Right cardiac atrium (tissue), 5 donors: ENCODE measurements around the gene SH3RF1. TPM values are rescaled to one million over a fixed set of nuclear protein-coding genes. Genes with fewer than 3 reads are reported as not detected.

Experiments used
- ATAC-seq, 2 donors: fragments of 200-7000 bp; cut with Tn5 transposase; one replicate each; pipeline versions ENCODE4 v1.8.0 to v1.9.1; 2020; ENCODE audit warnings: moderate library complexity in 2 of 2, mild to moderate bottlenecking in 1 of 2
- DNase-seq, 3 donors: peaks; one replicate each; pipeline ENCODE4 v3.0.0-alpha.2; 2020
- H3K27ac ChIP-seq: one replicate; pipeline ENCODE4 v1.5.1; 2013; ENCODE audit warnings: mild to moderate bottlenecking, low read length, control low read depth, moderate library complexity
- H3K27me3 ChIP-seq: one replicate; pipeline ENCODE4 v1.6.1; 2013; ENCODE audit not compliant: control insufficient read depth, insufficient read depth
- H3K4me1 ChIP-seq: one replicate; pipeline ENCODE4 v1.6.1; 2013; ENCODE audit warnings: low read length; ENCODE audit not compliant: control insufficient read depth, insufficient read depth
- H3K4me3 ChIP-seq: one replicate; pipeline ENCODE4 v1.5.1; 2013; ENCODE audit warnings: low read length, control low read depth
- H3K9me3 ChIP-seq: one replicate; pipeline ENCODE4 v1.6.1; 2013; ENCODE audit warnings: low read length; ENCODE audit not compliant: control insufficient read depth
- WGBS: extraction: QIAGEN DNeasy Blood & Tissue Kit; methylation state at CpG from one replicate; pipeline ENCODE4 v1.1.7; 2013; 5-methylcytosine and 5-hydroxymethylcytosine counted together
- intact Hi-C, 4 donors: fragments of 100-400 bp; cut with DNase I; formaldehyde crosslinking; loops; one replicate each; pipeline versions ENCODE4 v1.11.0 to v1.14.0; 2022 to 2023
- polyA plus RNA-seq: library from polyadenylated mRNA; stranded (reverse); fragments of 200-250 nt; gene quantifications from one replicate; pipeline ENCODE4 v1.2.3, GENCODE V29; 2013
- total RNA-seq, 4 donors: library from RNA; stranded (reverse); fragmentation: NEBNext Ultra II Directional; extraction: Animal tissue kit (Norgen Biotek cat#: 25700); gene quantifications; one replicate each; pipeline ENCODE4 v1.2.1, GENCODE V29; 2021
- donor health status: healthy with polysubstance abuse.
- donor health status: DM: no; HTN: yes; CAD: no.
- donor health status: DM: no; HTN: no; CAD: no.
- donor health status: DM: no; HTN: yes; CAD: no; lungs with severe emphysema.
- donor health status: DM: yes; HTN: yes; CAD: no.

The SH3RF1 gene
- total and polyA plus RNA-seq, 5 donors = 2.4 to 16.7 (median 7.9) TPM

DNA sequence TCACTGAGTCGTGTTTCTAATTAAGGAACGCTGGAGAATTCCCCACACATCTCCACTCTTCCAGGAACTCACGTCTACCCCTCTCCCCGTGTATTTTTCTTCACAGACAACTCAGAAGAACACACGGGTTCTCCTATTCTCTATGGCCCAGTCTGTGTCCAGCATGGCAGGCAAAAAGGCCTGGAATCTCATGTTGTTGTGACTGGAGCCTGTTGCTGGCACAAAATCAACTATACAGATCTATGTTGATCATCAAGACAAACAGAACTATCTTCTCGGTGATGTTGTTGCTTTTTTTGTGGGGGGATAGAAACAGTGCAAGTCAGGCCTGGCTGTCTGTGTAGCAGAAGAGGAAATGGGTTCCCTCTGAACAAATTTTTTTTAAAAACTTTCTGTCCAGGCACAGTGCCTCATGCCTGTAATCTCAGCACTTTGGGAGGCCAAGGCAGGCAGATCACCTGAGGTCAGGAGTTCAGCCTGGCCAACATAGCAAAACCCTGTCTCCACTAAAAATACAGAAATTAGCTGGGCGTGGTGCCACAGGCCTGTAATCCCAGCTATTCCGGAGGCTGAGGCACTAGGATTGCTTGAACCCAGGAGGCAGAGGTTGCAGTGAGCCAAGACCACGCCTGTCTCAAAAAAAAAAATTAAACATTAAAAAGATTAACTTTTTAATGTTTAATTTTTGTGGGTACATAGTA is 210.2 kb downstream of the SH3RF1 start:
- 39% methylated on average over 9 of the region's 9 CpGs for WGBS
- DNase-seq = no peak
- H3K4me3 ChIP-seq = no peak overlapping the region

DNA sequence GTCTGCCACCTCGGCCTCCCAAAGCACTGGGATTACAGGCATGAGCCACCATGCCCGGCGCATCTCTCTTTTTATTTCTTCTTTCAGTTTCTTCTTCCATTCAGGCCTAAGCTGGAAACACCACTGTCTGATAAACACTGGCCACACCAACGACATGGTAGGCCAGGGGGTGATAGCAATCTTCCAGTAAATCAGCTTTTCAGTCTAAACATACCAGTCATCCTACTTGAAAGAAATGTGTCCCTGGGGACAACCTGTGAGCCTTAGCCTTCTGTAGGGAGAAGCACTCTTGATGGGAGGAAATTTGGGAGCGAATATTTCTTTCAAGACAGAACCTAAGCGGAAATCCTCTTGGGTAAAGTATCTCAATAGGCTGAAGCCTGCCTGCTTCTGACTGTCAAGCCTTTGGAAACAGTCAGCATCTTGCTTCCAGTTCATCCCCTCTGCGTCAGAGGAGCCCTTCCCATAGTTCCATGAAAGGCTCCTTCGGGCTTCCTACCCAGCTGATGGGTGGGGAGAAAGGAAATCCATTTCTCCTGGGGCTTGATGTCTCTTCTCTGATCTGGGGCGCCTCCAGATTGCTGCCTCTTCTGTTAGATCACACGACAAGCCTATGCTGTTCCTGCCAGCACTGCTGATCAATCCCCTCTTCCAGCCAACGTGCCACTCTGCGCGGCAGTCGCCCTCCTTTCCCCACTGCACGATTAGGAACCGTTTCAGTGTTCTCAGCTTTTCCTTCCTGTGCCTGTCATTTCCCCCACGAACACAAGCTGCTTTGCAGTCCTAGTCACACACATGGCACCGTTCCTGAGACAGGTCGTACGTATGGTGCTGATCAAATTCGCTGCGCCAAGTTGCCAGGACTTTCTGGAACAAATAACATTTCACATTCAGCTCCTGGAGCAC is 211.2 kb downstream of the SH3RF1 start:
- intact Hi-C loops = loop anchor here in 1 of 4 donors (10.0 kb wide), 1 partner anchor 215 kb away; the partner anchor contains the start of gene SH3RF1
- DNase-seq = peak; percentile 62 to 82 (median 64)
- Histone ChIP-seq H3K4me3 (no peak overlapping the region), H3K4me1 (peaks cover 7% of the 10 kb centered on the region), H3K27me3 (no peaks in the 10 kb centered on the region), H3K9me3 (no peaks in the 10 kb centered on the region), H3K27ac (peak overlapping the region; percentile 60)
- ATAC-seq = peak; percentile 66 to 89
- WGBS = 46% methylated on average over 22 of the region's 22 CpGs

More for the DNA sequence above, 210.2 kb downstream of the SH3RF1 start:
- Histone ChIP-seq H3K4me1 (peaks cover 7% of the 10 kb centered on the region), H3K27me3 (no peaks in the 10 kb centered on the region), H3K9me3 (no peaks in the 10 kb centered on the region), H3K27ac (peak overlapping the region; percentile 60)
- intact Hi-C loops = no loop called here
- peak in 1 of 2 donors; percentile 3 for ATAC-seq

DNA sequence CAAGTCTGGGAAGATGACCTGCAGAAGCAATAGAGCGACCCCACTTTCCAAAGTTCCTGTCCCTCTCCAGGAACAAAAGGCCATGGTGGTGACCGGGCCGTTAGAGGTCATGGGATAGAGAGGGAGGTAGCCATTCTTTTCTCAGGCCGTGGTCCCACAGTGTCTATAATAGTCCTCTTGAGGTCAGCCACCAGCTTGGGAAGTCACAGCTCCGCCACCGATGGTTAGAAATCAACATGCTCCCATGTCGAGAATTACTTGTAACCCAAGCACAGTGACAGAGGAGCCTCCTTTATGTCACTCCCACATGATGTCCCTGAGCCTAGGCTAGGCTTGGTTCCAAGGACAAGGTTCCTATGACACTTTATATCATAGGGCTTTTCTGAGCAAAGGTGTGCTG is 212.4 kb downstream of the SH3RF1 start:
- ATAC-seq (no peak), DNase-seq (peak in 1 of 3 donors; percentile 71)
- H3K4me3 ChIP-seq = no peak overlapping the region
- peaks cover 7% of the 10 kb centered on the region for H3K4me1 ChIP-seq
- intact Hi-C loops = loop anchor here in 1 of 4 donors (10.0 kb wide), 1 partner anchor 216 kb away; the partner anchor contains the start of gene SH3RF1
- WGBS = 80% methylated on average over 7 of the region's 7 CpGs
- no peaks in the 10 kb centered on the region for H3K27me3 ChIP-seq
- H3K27ac ChIP-seq = no peak overlapping the region
- H3K9me3 ChIP-seq = no peaks in the 10 kb centered on the region

DNA sequence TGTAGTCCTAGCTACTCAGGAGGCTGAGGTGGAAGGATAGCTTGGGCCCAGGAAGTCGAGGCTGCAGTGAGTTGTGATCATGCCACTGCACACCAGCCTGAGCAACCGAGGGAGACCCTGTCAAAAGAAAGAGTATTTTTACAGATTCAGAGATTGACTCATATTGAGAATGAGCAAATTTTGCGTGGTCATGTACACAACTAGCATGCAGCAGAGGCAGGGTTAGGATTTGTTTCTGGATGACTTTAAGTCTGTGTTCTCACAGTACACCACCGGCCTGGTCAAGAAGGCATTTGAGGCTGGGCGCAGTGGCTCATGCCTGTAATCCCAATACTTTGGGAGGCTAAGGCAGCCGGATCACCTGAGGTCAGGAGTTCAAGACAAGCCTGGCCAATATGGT is 215.9 kb downstream of the SH3RF1 start:
- WGBS = 94% methylated on average over 6 of the region's 6 CpGs
- ATAC-seq (no peak), DNase-seq (no peak)
- H3K27ac ChIP-seq = no peak overlapping the region
- peaks cover 17% of the 10 kb centered on the region for H3K4me1 ChIP-seq
- no peaks in the 10 kb centered on the region for H3K27me3 ChIP-seq
- H3K9me3 ChIP-seq = no peaks in the 10 kb centered on the region
- intact Hi-C loops = loop anchor here in 1 of 4 donors (10.0 kb wide), 1 partner anchor 220 kb away; the partner anchor contains the start of gene SH3RF1
- H3K4me3 ChIP-seq = no peak overlapping the region

DNA sequence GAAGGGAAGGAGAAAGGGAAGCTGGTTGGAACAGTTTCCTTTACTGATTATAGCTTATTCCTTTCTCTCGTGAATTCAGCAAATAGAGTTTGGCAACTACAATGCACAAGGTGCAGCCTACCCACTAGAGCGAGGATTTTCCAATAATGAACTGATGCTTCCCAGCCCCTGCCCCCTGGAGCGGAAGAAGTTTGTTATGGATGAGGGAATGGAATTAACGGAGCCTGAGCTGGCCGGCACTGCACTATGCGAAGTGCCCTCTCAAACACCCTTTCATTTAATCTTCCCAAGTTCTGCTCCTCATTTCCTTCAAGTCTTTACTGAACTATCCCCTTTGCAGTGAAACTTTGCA is 218.2 kb downstream of the SH3RF1 start:
- intact Hi-C loops = loop anchor here in 1 of 4 donors (10.0 kb wide), 1 partner anchor 222 kb away; the partner anchor contains the start of gene SH3RF1
- Histone ChIP-seq H3K27ac (no peak overlapping the region), H3K4me1 (peaks cover 12% of the 10 kb centered on the region), H3K4me3 (no peak overlapping the region), H3K9me3 (no peaks in the 10 kb centered on the region), H3K27me3 (no peaks in the 10 kb centered on the region)
- WGBS = 47% methylated on average over 6 of the region's 6 CpGs
- no peak for ATAC-seq
- no peak for DNase-seq

DNA sequence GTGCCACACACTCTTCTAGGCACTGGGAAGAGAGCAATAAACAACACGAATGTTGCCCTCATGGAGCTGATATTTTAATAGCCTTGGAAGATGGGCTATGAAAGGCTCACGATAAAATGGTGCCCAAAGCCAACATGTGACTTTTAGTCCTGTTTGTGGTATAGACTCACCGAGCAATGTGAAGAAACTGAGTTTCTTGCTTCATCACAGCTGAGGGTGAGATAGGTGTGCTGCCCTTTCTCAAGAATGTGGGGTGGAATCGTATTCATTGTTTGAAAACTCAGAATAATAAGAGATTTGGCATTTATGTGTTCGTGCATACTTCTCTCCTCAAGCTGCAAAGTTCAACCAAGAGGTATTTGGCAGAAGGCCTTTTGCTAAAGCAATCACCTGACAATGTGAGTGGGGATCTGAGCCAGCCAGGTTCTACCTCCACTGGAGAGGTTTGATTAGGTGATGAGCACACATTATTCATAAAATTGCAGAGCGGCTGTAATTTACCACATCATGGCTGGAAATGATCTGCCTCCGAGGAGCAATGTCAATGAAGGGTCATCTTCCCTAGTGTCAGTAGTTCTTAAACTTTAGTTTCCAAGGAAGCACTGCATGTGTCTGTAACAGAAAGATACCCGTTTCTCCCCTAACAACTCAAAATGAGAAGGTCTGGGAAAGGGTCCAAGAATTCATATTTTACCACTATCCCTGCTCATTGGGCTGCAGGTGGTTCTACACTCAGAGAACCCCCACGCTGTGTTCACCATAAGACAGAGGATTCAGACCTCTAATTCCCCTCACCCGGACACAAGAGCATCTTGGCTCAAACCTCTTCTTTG is 218.8 kb downstream of the SH3RF1 start:
- WGBS = 72% methylated on average over 10 of the region's 10 CpGs
- H3K27me3 ChIP-seq = no peaks in the 10 kb centered on the region
- H3K9me3 ChIP-seq = no peaks in the 10 kb centered on the region
- no peak for DNase-seq
- H3K27ac ChIP-seq = peak overlapping the region; percentile 42
- H3K4me3 ChIP-seq = no peak overlapping the region
- intact Hi-C loops = loop anchor here in 1 of 4 donors (10.0 kb wide), 1 partner anchor 223 kb away; the partner anchor contains the start of gene SH3RF1
- ATAC-seq = no peak
- H3K4me1 ChIP-seq = peaks cover 12% of the 10 kb centered on the region

DNA sequence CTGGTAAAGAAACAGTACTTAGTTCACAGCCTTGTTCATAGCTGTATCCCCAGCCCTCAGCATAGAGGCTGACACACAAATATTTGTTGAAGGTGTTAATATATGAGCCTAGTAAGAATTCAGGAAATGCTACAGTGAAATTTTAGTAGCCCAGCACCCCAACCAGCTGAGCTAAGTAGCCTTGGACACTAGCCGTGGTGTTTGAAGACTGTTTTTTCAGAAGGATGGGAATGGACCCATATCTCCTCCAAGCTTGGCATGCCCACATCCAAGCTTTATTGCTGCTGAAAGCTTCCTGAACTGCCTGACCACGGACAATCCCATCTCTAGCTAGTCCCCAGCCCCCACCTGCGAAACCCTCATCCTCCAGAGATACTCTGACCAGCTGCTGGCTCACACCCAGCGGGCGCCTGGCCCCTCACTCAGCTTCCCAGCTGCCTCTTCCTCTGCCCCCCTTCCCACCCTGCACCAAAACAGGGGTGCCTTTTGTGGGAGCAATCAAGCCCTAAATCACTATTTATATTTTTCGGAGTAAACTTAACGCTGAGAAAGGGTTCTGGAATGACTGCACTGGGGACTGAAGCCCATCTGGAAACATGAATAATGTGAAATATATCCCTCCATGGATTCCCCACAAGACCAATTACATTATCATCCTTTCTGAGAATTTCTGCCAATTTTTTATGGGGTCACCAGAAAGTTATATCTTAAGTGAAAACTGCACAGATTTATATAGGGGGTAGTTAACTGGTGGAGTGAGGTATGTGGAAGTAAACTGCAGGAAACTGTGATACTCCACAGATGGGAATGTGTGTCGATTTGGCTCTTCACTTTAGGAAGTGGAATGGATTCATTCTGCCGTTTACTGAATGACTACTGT is 219.6 kb downstream of the SH3RF1 start:
- Histone ChIP-seq H3K9me3 (no peaks in the 10 kb centered on the region), H3K27ac (peak overlapping the region; percentile 57), H3K27me3 (no peaks in the 10 kb centered on the region), H3K4me1 (peaks cover 12% of the 10 kb centered on the region), H3K4me3 (no peak overlapping the region)
- 61% methylated on average over 9 of the region's 9 CpGs for WGBS
- intact Hi-C loops = loop anchor here in 1 of 4 donors (10.0 kb wide), 1 partner anchor 224 kb away; the partner anchor contains the start of gene SH3RF1
- ATAC-seq (peak; percentile 13 to 40), DNase-seq (peak in 1 of 3 donors; percentile 58)

DNA sequence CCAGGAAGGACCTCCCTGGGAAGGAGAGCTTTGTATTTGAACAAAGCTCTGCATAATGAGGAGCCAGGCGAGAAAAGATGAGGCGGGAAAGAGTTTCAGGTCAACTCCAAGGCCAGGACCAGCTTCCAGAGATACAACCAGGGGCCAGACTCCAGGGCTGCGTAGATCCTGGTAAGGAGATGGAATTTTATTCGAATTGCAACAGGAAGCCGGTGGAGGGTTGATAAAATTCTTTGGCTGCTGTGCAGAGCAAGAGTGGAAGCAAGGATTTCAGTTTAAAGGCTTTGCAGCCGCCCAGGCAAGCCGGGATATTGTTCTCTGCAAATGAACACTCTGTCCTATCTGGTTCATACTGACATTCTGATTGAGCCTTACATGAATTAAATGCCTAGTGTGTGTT is 220.5 kb downstream of the SH3RF1 start:
- intact Hi-C loops = loop anchor here in 1 of 4 donors (10.0 kb wide), 1 partner anchor 225 kb away; the partner anchor contains the start of gene SH3RF1
- H3K4me1 ChIP-seq = peaks cover 12% of the 10 kb centered on the region

DNA sequence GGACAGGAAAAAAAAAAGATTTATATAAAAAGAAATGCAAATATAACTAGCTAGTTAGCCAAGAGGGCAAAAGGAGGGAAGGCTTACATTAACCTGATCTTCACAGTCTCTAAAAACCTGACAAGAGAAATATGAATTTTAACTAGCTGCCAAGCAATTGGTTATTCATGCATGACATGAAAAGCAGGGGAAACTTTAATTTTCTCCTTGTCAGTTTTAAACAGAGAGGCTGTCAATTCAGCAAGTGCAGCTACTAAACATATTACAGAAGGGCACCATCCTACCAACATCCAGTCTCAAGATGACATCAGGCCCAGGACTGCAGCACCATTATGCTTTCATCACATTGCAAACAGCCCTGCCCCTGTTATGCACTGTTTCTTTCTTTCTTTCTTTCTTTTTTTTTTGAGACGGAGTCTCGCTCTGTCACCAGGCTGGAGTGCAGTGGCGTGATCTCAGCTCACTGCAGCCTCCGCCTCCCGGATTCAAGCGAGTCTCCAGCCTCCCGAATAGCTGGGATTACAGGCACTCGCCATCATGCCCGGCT is 221.8 kb downstream of the SH3RF1 start:
- Histone ChIP-seq H3K27me3 (no peaks in the 10 kb centered on the region), H3K4me1 (peaks cover 12% of the 10 kb centered on the region), H3K9me3 (no peaks in the 10 kb centered on the region), H3K27ac (no peak overlapping the region), H3K4me3 (no peak overlapping the region)
- 94% methylated on average over 9 of the region's 9 CpGs for WGBS
- no peak for DNase-seq
- ATAC-seq = no peak
- intact Hi-C loops = no loop called here

More for the DNA sequence above, 220.5 kb downstream of the SH3RF1 start:
- Histone ChIP-seq H3K4me3 (no peak overlapping the region), H3K27me3 (no peaks in the 10 kb centered on the region), H3K9me3 (no peaks in the 10 kb centered on the region), H3K27ac (peak overlapping the region; percentile 77)
- ATAC-seq (peak; percentile 88 to 94), DNase-seq (peak; percentile 45 to 79 (median 59))
- WGBS = 18% methylated on average over 7 of the region's 7 CpGs
